ENCODE measurements around the gene LRFN2.

LRFN2 gene

DNA sequence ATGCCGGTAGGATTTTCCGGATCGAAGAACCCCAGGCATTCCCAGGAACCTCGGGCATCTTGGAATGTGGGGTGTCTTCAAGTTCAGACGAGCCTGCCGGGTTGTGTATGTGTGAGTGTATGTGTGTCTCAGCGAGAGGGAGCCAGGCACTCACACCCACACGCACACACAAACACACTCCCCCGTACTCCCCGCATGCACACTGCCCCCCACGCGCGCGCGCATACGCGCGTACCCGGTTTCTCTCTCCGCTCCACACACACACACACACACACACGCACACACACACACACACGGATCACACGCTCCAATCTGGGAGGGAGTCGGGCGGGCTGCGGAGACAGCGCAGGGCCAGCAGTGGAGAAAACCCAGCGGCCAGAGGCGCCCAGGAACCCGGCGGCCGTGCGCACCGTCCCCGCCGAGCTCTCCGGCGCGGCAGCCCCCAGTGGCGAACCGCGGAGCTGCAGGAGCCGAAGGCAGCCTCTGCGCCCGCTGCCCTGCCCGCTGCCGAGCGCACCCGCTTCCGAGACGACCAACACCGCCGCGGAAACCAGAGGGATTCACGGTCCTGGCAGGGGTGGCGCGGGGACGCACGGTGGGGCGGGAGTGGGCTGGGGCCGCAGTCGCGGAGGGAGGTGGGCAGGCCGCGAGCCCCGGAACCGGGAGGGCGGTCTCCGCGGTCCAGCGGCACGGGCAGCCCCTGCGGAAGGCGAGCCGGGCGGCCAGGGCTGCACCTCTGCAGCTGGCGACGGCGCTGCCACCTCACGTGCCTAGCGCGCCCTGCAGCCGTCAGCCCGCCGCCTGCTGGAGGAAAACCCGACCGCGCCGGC is at the start of gene LRFN2:
Gene LRFN2, minus strand, starts transcription at position 125 of the 830 bp plus-strand sequence.
- intact Hi-C loops (cut with micrococcal nuclease), result no loop called here
- no peaks in the 10 kb centered on the region for H3K36me3 Mint-ChIP-seq (ENCODE audit: low read depth)
- peaks cover 69% of the 10 kb centered on the region for H3K27me3 Mint-ChIP-seq
- H3K4me1 Mint-ChIP-seq (ENCODE audit: low read depth), result no peaks in the 10 kb centered on the region
- H3K27ac Mint-ChIP-seq, result no peak within 1 kb of the TSS
- peak within 1 kb of the TSS; percentile 78 for H3K4me3 Mint-ChIP-seq
- H3K9me3 Mint-ChIP-seq, result no peaks in the 10 kb centered on the region

- no peaks in the 10 kb centered on the region for H3K36me3 Mint-ChIP-seq (ENCODE audit: low read depth)
- intact Hi-C loops (cut with micrococcal nuclease), result no loop called here
These were observed 47.3 kb upstream of the LRFN2 start for GRCh38 chr6:40634429-40634828.

GRCh38 chr6:40631744-40632143 is 44.6 kb upstream of the LRFN2 start:
- Mint-ChIP-seq H3K4me3 (no peak overlapping the region), H3K9me3 (no peaks in the 10 kb centered on the region), H3K27me3 (peaks cover 1% of the 10 kb centered on the region), H3K4me1 (ENCODE audit: low read depth) (no peaks in the 10 kb centered on the region), H3K36me3 (ENCODE audit: low read depth) (no peaks in the 10 kb centered on the region), H3K27ac (no peak overlapping the region)
- intact Hi-C loops (cut with micrococcal nuclease), result no loop called here

More at GRCh38 chr6:40634429-40634828, 47.3 kb upstream of the LRFN2 start:
- Mint-ChIP-seq H3K27ac (no peak overlapping the region), H3K9me3 (no peaks in the 10 kb centered on the region), H3K4me1 (ENCODE audit: low read depth) (no peaks in the 10 kb centered on the region), H3K27me3 (peaks cover 1% of the 10 kb centered on the region), H3K4me3 (no peak overlapping the region)

- peaks cover 1% of the 10 kb centered on the region for H3K27me3 Mint-ChIP-seq
- H3K4me3 Mint-ChIP-seq, result no peak overlapping the region
- H3K36me3 Mint-ChIP-seq (ENCODE audit: low read depth), result no peaks in the 10 kb centered on the region
- H3K27ac Mint-ChIP-seq, result no peak overlapping the region
- no peaks in the 10 kb centered on the region for H3K4me1 Mint-ChIP-seq (ENCODE audit: low read depth)
- intact Hi-C loops (cut with micrococcal nuclease), result no loop called here
- H3K9me3 Mint-ChIP-seq, result no peaks in the 10 kb centered on the region
These were observed 43.3 kb upstream of the LRFN2 start for GRCh38 chr6:40630488-40630887.

DNA sequence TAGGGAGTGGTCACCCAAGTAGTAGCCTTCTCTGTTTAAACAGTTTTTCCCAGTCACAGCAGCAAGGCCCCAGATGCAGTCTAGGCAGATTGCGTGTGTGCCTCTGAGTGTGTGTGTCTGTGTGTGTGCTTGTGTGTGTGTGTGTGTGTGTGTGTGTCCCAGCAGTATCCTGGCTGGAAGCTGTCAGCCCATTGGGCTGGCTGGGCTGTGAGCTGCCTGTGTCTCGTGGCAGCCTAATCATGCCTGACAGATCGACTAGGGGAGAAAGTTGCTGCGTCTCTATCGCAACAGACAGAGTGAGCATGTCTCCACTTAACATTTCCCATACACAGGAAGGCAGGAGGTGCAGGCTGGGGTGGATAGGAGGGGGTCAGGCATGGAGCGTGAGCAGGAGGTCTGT is 42.9 kb upstream of the LRFN2 start:
- Mint-ChIP-seq H3K36me3 (ENCODE audit: low read depth) (no peaks in the 10 kb centered on the region), H3K9me3 (no peaks in the 10 kb centered on the region), H3K27ac (no peak overlapping the region), H3K4me3 (no peak overlapping the region), H3K27me3 (peaks cover 1% of the 10 kb centered on the region), H3K4me1 (ENCODE audit: low read depth) (no peaks in the 10 kb centered on the region)
- intact Hi-C loops (cut with micrococcal nuclease), result no loop called here

DNA sequence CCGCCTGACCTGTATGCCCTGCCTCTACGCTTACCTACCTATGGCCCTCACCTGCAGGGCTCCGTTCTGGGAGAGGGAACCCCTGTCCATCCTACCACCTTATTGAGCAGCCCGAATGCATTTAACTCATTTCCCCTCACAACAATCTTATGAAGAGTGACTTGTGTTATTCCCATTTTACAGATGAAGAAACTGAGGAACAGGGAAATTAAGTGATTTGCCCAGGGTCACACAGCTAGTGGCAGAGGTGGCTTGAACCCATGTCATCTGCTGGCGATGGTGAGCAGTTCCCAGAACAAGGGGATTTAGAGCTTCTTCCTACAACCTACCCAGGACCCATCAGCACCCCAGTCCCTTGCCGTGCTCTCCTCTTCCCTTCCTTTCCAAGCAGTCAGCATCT is 42.3 kb upstream of the LRFN2 start:
- H3K27ac Mint-ChIP-seq, result no peak overlapping the region
- peaks cover 1% of the 10 kb centered on the region for H3K27me3 Mint-ChIP-seq
- H3K4me3 Mint-ChIP-seq, result no peak overlapping the region
- intact Hi-C loops (cut with micrococcal nuclease), result no loop called here
- H3K9me3 Mint-ChIP-seq, result no peaks in the 10 kb centered on the region
- H3K4me1 Mint-ChIP-seq (ENCODE audit: low read depth), result no peaks in the 10 kb centered on the region
- H3K36me3 Mint-ChIP-seq (ENCODE audit: low read depth), result no peaks in the 10 kb centered on the region

DNA sequence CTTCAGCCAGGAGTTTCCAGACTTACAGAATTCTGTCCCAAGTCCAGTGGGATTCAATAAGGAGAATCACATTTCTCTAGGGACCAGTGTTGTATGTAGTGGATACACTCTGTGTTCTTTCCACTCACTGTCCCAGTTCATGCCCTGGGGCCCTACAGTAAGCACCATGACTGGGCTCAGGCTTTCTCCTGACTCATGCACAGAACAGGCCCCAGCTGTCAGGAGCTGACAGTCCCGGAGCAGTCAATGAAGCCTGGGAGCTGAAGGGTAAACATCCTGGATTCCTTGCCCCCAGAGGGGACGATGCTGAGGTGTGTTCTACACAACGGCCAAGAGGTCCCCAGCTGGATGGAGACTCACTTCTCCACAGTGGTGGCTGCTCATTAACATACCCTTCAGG is 40.2 kb upstream of the LRFN2 start:
- Mint-ChIP-seq H3K36me3 (ENCODE audit: low read depth) (no peaks in the 10 kb centered on the region), H3K4me1 (ENCODE audit: low read depth) (no peaks in the 10 kb centered on the region), H3K27me3 (no peaks in the 10 kb centered on the region), H3K27ac (no peak overlapping the region), H3K9me3 (no peaks in the 10 kb centered on the region), H3K4me3 (no peak overlapping the region)
- intact Hi-C loops (cut with micrococcal nuclease), result no loop called here

GRCh38 chr6:40626886-40627285 is 39.7 kb upstream of the LRFN2 start:
- H3K36me3 Mint-ChIP-seq (ENCODE audit: low read depth), result no peaks in the 10 kb centered on the region
- no peaks in the 10 kb centered on the region for H3K27me3 Mint-ChIP-seq
- intact Hi-C loops (cut with micrococcal nuclease), result no loop called here
- no peak overlapping the region for H3K4me3 Mint-ChIP-seq
- no peaks in the 10 kb centered on the region for H3K4me1 Mint-ChIP-seq (ENCODE audit: low read depth)
- H3K9me3 Mint-ChIP-seq, result no peaks in the 10 kb centered on the region
- H3K27ac Mint-ChIP-seq, result no peak overlapping the region

DNA sequence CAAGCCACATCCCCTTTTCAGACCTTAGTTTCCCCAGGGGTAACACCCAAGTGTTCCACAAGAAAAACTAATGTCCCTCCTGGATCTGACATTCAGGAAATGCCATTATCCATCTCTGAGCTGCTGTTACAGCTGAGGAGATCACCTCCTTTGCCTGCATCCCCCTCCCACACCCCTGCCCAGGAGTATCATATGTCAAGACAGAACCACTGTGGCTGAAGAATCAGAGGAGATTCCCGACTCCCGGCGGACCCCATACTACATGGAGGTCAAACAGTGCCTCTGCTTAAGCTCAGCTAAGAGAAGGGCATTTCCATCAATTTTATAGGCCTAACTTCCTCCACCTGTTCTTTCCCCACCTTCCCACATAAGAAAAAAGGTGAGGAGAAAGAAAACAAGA is 36.8 kb upstream of the LRFN2 start:
- intact Hi-C loops (cut with micrococcal nuclease), result no loop called here
- no peak overlapping the region for H3K27ac Mint-ChIP-seq
- H3K27me3 Mint-ChIP-seq, result peaks cover 5% of the 10 kb centered on the region
- no peaks in the 10 kb centered on the region for H3K36me3 Mint-ChIP-seq (ENCODE audit: low read depth)
- no peak overlapping the region for H3K4me3 Mint-ChIP-seq
- no peaks in the 10 kb centered on the region for H3K4me1 Mint-ChIP-seq (ENCODE audit: low read depth)
- H3K9me3 Mint-ChIP-seq, result no peaks in the 10 kb centered on the region

- H3K9me3 Mint-ChIP-seq, result no peaks in the 10 kb centered on the region
- intact Hi-C loops (cut with micrococcal nuclease), result no loop called here
- no peak overlapping the region for H3K4me3 Mint-ChIP-seq
- no peak overlapping the region for H3K27ac Mint-ChIP-seq
- peaks cover 5% of the 10 kb centered on the region for H3K27me3 Mint-ChIP-seq
- H3K36me3 Mint-ChIP-seq (ENCODE audit: low read depth), result no peaks in the 10 kb centered on the region
- no peaks in the 10 kb centered on the region for H3K4me1 Mint-ChIP-seq (ENCODE audit: low read depth)
These were observed 36.0 kb upstream of the LRFN2 start for GRCh38 chr6:40623178-40623577.

DNA sequence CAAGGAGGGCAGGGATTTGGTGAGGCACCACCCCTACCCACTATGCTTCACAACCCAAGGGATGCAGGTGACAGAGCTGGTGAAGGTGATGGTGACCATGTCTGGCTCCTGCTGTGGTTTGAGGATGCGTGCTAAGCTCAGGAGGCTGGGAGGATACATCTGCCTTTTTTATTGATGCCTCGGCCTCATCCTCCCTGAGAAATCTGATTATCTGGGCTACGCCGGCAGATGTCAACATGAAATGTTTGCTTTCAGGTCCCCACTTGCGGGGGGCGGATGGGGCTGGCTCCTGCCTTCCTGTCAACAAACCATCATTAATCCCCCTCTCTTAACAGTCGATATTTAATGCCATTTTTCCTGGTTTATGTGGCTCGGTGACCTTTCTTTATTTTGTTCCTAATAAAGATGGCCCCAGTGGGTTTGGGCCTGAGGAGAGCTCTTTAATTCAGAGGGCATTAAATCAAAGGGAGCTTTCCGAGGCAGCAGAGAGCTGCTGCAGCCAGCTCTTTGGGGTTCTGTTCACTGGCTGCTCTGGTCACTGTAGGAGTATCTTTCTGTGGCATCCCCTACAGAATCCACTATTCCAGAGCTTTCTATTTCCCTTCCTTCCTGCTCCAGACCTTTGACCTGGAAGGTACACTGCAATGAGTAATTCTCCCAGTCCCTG is 33.5 kb upstream of the LRFN2 start:
- H3K27ac Mint-ChIP-seq, result no peak overlapping the region
- H3K4me1 Mint-ChIP-seq (ENCODE audit: low read depth), result no peaks in the 10 kb centered on the region
- H3K4me3 Mint-ChIP-seq, result no peak overlapping the region
- H3K9me3 Mint-ChIP-seq, result no peaks in the 10 kb centered on the region
- peaks cover 5% of the 10 kb centered on the region for H3K27me3 Mint-ChIP-seq
- no peaks in the 10 kb centered on the region for H3K36me3 Mint-ChIP-seq (ENCODE audit: low read depth)
- intact Hi-C loops (cut with micrococcal nuclease), result no loop called here

DNA sequence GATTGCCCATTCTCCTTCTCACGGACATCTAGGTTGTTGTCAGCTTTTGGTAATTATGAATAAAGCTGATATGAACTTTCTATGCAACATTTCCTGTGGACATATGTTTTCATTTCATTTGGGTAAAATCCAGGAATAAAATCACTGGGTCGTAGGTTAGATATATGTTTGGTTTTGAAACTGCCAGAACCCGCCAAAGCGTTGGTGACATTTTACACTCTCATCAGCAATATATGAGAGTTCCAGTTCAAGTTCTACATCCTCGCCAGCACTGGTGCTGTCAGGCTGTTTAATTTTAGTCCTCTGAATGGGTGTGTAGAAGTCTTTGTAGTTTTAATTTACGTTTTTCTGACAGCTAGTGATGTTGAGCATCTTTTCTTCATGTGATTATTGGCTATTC is 27.5 kb upstream of the LRFN2 start:
- intact Hi-C loops (cut with micrococcal nuclease), result no loop called here
- Mint-ChIP-seq H3K9me3 (no peaks in the 10 kb centered on the region), H3K27ac (no peak overlapping the region), H3K4me1 (ENCODE audit: low read depth) (no peaks in the 10 kb centered on the region), H3K27me3 (peaks cover 12% of the 10 kb centered on the region), H3K36me3 (ENCODE audit: low read depth) (no peaks in the 10 kb centered on the region), H3K4me3 (no peak overlapping the region)

DNA sequence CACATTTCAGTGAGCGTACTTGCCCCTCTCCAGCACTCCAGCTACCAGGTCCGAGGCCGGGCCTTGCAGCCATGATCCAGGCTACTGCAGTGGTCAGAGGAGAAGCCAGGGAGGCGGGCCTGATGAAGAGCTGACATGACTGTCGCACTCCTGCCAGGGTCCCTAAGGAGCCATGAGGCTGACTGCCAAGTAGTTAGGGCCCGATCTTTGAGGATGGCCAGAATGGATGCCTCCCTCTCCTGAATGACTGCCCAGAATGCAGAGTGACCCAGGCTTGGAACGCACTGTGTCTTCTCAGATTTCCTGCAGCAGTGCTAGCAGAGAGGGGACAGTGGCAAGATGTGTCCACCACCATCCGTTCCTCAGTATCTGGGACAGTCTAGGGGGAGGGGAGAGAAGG is 24.7 kb upstream of the LRFN2 start:
- Mint-ChIP-seq H3K4me3 (no peak overlapping the region), H3K27me3 (peaks cover 13% of the 10 kb centered on the region)

GRCh38 chr6:40611434-40611833 is 24.3 kb upstream of the LRFN2 start:
- peaks cover 13% of the 10 kb centered on the region for H3K27me3 Mint-ChIP-seq
- H3K4me1 Mint-ChIP-seq (ENCODE audit: low read depth), result no peaks in the 10 kb centered on the region

More for the DNA sequence above, 24.7 kb upstream of the LRFN2 start:
- H3K27ac Mint-ChIP-seq, result no peak overlapping the region
- H3K4me1 Mint-ChIP-seq (ENCODE audit: low read depth), result no peaks in the 10 kb centered on the region
- no peaks in the 10 kb centered on the region for H3K9me3 Mint-ChIP-seq
- H3K36me3 Mint-ChIP-seq (ENCODE audit: low read depth), result no peaks in the 10 kb centered on the region
- intact Hi-C loops (cut with micrococcal nuclease), result no loop called here

More at GRCh38 chr6:40611434-40611833, 24.3 kb upstream of the LRFN2 start:
- Mint-ChIP-seq H3K27ac (no peak overlapping the region), H3K4me3 (no peak overlapping the region), H3K9me3 (no peaks in the 10 kb centered on the region), H3K36me3 (ENCODE audit: low read depth) (no peaks in the 10 kb centered on the region)
- intact Hi-C loops (cut with micrococcal nuclease), result no loop called here

Measured in dendritic cell treated with granulocyte-macrophage colony-stimulating factor and Interleukin-4, amounts not matched to agents 40 ng/mL and 50 ng/mL, for 4 days (primary cell).